Neural cell (in vitro differentiated cells): Measurements from ENCODE around the gene BCL2L12.

ENCODE experiments used
- CTCF ChIP-seq: fragments of 450-650 bp; IDR thresholded peaks from 2 replicates; pipeline ENCODE4 v1.5.1; 2014; ENCODE audit warnings: antibody characterized with exemption, mild to moderate bottlenecking, moderate library complexity; ENCODE audit not compliant: poor library complexity, severe bottlenecking
- EP300 ChIP-seq: fragments of 450-650 bp; conservative IDR thresholded peaks from 2 replicates; pipeline ENCODE4 v1.6.1; 2014; ENCODE audit warnings: antibody characterized with exemption, mild to moderate bottlenecking, moderate library complexity; ENCODE audit not compliant: poor library complexity, severe bottlenecking
- EZH2 ChIP-seq: fragments of 200-600, 300-800 bp; shearing (Covaris generic), sonication (generic); IDR thresholded peaks from 2 replicates; pipeline ENCODE4 v1.6.1; 2014; ENCODE audit warnings: antibody characterized with exemption, low read length, borderline replicate concordance, mild to moderate bottlenecking; ENCODE audit not compliant: insufficient read depth, poor library complexity, severe bottlenecking
- POLR2AphosphoS5 ChIP-seq: IDR thresholded peaks from 2 replicates; pipeline ENCODE4 v1.6.1; 2012
- REST ChIP-seq: IDR thresholded peaks from 2 replicates; pipeline ENCODE4 v1.6.1; 2012; ENCODE audit warnings: borderline replicate concordance
- SMC3 ChIP-seq: fragments of 450-650 bp; conservative IDR thresholded peaks from 2 replicates; pipeline ENCODE4 v1.6.1; 2014; ENCODE audit warnings: antibody characterized with exemption, mild to moderate bottlenecking, moderate library complexity; ENCODE audit not compliant: poor library complexity

DNA sequence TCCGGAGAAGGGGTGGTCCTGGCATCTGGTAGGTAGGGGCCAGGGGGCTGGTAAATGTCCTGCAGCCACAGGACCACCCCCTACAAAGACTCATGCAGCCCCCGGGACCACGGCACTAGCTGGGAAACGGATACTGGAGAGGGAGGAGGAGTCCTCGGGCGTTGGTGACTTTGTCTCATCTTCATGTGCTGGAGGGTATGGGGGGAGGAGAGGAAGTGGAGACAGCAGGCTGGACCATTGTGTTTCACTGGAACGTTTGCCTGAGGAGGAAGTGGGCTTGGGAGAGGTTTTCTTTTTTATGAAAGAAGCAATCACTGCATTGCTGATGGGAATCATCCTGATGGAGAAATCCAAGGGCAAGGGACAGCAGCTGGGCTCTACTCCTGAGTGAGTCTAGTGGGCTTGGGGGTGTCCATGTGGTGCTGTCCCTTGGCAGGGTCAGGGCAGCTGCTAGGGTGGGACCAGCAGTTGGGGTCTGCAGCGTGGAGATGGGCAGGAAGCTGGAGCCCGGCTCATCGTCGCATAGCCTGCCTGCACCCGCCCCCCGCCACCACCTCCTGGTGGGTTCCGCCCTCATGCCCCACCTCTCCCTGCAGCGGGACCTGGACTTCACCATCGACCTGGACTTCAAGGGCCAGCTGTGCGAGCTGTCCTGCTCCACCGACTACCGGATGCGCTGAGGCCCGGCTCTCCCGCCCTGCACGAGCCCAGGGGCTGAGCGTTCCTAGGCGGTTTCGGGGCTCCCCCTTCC lies 22.0 kb downstream of the BCL2L12 start:
- TF ChIP-seq EZH2 (no peak), CTCF (no peak), EP300 (no peak), POLR2AphosphoS5 (no peak), REST (no peak), SMC3 (no peak)
